Parathyroid adenoma (tissue), 2 donors: ENCODE results near the gene GPALPP1.

ENCODE experiments used
- H2AFZ ChIP-seq: fragments of 300-600 bp; sonication (generic); one replicate; pipeline ENCODE4 v1.7.0; 2017; ENCODE audit warnings: antibody characterized with exemption, mild to moderate bottlenecking
- H3K27ac ChIP-seq: fragments of 300-600 bp; sonication (generic); one replicate; pipeline ENCODE4 v1.7.0; 2017
- H3K27me3 ChIP-seq: fragments of 300-600 bp; sonication (generic); one replicate; pipeline ENCODE4 v1.7.0; 2017; ENCODE audit warnings: low read length; ENCODE audit not compliant: control insufficient read depth, insufficient read depth
- H3K36me3 ChIP-seq: fragments of 300-600 bp; sonication (generic); one replicate; pipeline ENCODE4 v1.7.0; 2017; ENCODE audit warnings: low read length; ENCODE audit not compliant: control insufficient read depth, insufficient read depth
- H3K4me1 ChIP-seq: fragments of 300-600 bp; sonication (generic); one replicate; pipeline ENCODE4 v1.7.0; 2017; ENCODE audit warnings: control low read depth
- H3K4me2 ChIP-seq: fragments of 300-600 bp; sonication (generic); one replicate; pipeline ENCODE4 v1.7.0; 2017; ENCODE audit warnings: low read length
- H3K4me3 ChIP-seq: fragments of 300-600 bp; sonication (generic); one replicate; pipeline ENCODE4 v1.7.0; 2017; ENCODE audit warnings: low read depth, low read length
- H3K79me2 ChIP-seq: fragments of 300-600 bp; sonication (generic); one replicate; pipeline ENCODE4 v1.7.0; 2017; ENCODE audit warnings: control low read depth
- H3K9ac ChIP-seq: fragments of 300-600 bp; sonication (generic); one replicate; pipeline ENCODE4 v1.7.0; 2017; ENCODE audit warnings: mild to moderate bottlenecking
- H3K9me3 ChIP-seq: fragments of 300-600 bp; sonication (generic); one replicate; pipeline ENCODE4 v1.7.0; 2017; ENCODE audit warnings: low read length; ENCODE audit not compliant: control insufficient read depth
- TF ChIP-seq, protein P1 (sequence below): fragments of 300-600 bp; sonication (generic); IDR thresholded peaks from one replicate; pipeline ENCODE4 v1.7.0; 2017; ENCODE audit warnings: antibody characterized with exemption, mild to moderate bottlenecking
- donor health status: primary hyperparathyroidism.

Gene GPALPP1

GRCh38 chr13:45004096-45004495 is 14.8 kb downstream of the GPALPP1 start:
- no peak overlapping the region for H3K4me2 ChIP-seq
- H3K27ac ChIP-seq, result no peak overlapping the region
- no peaks in the 10 kb centered on the region for H3K9me3 ChIP-seq
- H3K79me2 ChIP-seq, result no peaks in the 10 kb centered on the region
- TF ChIP-seq, protein P1, sequence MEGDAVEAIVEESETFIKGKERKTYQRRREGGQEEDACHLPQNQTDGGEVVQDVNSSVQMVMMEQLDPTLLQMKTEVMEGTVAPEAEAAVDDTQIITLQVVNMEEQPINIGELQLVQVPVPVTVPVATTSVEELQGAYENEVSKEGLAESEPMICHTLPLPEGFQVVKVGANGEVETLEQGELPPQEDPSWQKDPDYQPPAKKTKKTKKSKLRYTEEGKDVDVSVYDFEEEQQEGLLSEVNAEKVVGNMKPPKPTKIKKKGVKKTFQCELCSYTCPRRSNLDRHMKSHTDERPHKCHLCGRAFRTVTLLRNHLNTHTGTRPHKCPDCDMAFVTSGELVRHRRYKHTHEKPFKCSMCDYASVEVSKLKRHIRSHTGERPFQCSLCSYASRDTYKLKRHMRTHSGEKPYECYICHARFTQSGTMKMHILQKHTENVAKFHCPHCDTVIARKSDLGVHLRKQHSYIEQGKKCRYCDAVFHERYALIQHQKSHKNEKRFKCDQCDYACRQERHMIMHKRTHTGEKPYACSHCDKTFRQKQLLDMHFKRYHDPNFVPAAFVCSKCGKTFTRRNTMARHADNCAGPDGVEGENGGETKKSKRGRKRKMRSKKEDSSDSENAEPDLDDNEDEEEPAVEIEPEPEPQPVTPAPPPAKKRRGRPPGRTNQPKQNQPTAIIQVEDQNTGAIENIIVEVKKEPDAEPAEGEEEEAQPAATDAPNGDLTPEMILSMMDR, result no peak
- no peak overlapping the region for H3K4me3 ChIP-seq
- no peak overlapping the region for H3K9ac ChIP-seq
- H3K4me1 ChIP-seq, result no peaks in the 10 kb centered on the region
- no peaks in the 10 kb centered on the region for H3K27me3 ChIP-seq
- H2AFZ ChIP-seq, result no peak overlapping the region
- H3K36me3 ChIP-seq, result no peaks in the 10 kb centered on the region

- no peaks in the 10 kb centered on the region for H3K27me3 ChIP-seq
- TF ChIP-seq, protein P1, result no peak
- no peaks in the 10 kb centered on the region for H3K9me3 ChIP-seq
- no peaks in the 10 kb centered on the region for H3K79me2 ChIP-seq
- no peak overlapping the region for H3K4me3 ChIP-seq
- no peak overlapping the region for H3K4me2 ChIP-seq
- H2AFZ ChIP-seq, result no peak overlapping the region
- H3K27ac ChIP-seq, result no peak overlapping the region
- no peaks in the 10 kb centered on the region for H3K4me1 ChIP-seq
- no peaks in the 10 kb centered on the region for H3K36me3 ChIP-seq
- H3K9ac ChIP-seq, result no peak overlapping the region
These were observed 17.9 kb downstream of the GPALPP1 start for GRCh38 chr13:45007225-45007624.

DNA sequence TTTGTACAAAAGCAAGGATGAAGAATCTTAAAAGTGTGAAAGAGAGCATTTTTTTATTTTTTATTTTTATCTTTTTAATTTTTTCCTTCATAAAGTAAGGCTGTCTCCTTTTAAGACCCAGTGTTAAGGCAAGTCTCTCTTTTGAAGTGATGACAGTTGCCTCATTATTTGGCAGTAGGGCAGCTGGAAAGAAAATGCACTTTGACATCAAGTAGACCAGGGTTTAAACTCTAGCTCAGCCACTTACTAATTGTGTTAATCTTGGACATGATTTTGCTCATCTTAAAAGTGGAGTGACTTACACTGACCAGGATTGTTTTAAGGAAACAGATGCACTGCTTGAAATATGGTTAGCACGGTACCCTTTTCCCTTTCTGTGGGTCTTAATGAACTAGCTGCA is 18.5 kb downstream of the GPALPP1 start:
- H3K4me1 ChIP-seq, result no peaks in the 10 kb centered on the region
- H3K27ac ChIP-seq, result no peak overlapping the region
- TF ChIP-seq, protein P1, result no peak
- H3K4me3 ChIP-seq, result no peak overlapping the region
- no peaks in the 10 kb centered on the region for H3K36me3 ChIP-seq
- H2AFZ ChIP-seq, result no peak overlapping the region
- no peaks in the 10 kb centered on the region for H3K79me2 ChIP-seq
- H3K27me3 ChIP-seq, result no peaks in the 10 kb centered on the region
- H3K9me3 ChIP-seq, result no peaks in the 10 kb centered on the region
- H3K9ac ChIP-seq, result no peak overlapping the region
- no peak overlapping the region for H3K4me2 ChIP-seq

DNA sequence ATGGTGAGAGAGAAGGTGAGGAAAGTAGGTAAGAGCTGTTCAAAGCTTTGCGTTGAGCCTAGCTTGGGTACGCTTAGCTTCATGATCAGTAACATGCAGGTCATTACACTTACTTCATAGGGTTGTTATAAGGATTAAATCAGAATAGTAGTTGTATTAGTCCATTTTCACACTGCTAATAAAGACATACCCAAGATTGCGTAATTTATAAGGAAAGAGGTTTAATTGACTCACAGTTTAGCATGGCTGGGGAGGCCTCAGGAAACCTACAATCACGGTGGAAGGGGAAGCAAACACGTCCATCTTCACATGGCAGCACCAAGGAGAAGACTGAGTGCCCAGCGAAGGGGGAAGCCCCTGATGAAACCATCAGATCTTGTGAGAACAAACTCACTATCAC is 21.9 kb downstream of the GPALPP1 start:
- no peaks in the 10 kb centered on the region for H3K9me3 ChIP-seq
- no peak overlapping the region for H3K4me2 ChIP-seq
- H2AFZ ChIP-seq, result no peak overlapping the region
- no peak overlapping the region for H3K27ac ChIP-seq
- H3K9ac ChIP-seq, result no peak overlapping the region
- H3K27me3 ChIP-seq, result no peaks in the 10 kb centered on the region
- H3K36me3 ChIP-seq, result no peaks in the 10 kb centered on the region
- no peaks in the 10 kb centered on the region for H3K79me2 ChIP-seq
- TF ChIP-seq, protein P1, result no peak
- H3K4me3 ChIP-seq, result no peak overlapping the region
- H3K4me1 ChIP-seq, result no peaks in the 10 kb centered on the region

- H3K4me2 ChIP-seq, result no peak overlapping the region
- H3K27me3 ChIP-seq, result no peaks in the 10 kb centered on the region
- no peaks in the 10 kb centered on the region for H3K9me3 ChIP-seq
- H3K27ac ChIP-seq, result no peak overlapping the region
- no peaks in the 10 kb centered on the region for H3K4me1 ChIP-seq
- H3K36me3 ChIP-seq, result no peaks in the 10 kb centered on the region
- TF ChIP-seq, protein P1, result no peak
- H3K79me2 ChIP-seq, result no peaks in the 10 kb centered on the region
- no peak overlapping the region for H3K9ac ChIP-seq
- no peak overlapping the region for H3K4me3 ChIP-seq
- no peak overlapping the region for H2AFZ ChIP-seq
These were observed 26.0 kb downstream of the GPALPP1 start for GRCh38 chr13:45015300-45015699.
